ENCODE results near the gene BAIAP2.

BAIAP2 gene

GRCh38 chr17:81053041-81053970, 18.4 kb downstream of the BAIAP2 start:
- DNase-seq, result no peak

- DNase-seq, result no peak
Observed at GRCh38 chr17:81054308-81054707, 19.4 kb downstream of the BAIAP2 start.

DNA sequence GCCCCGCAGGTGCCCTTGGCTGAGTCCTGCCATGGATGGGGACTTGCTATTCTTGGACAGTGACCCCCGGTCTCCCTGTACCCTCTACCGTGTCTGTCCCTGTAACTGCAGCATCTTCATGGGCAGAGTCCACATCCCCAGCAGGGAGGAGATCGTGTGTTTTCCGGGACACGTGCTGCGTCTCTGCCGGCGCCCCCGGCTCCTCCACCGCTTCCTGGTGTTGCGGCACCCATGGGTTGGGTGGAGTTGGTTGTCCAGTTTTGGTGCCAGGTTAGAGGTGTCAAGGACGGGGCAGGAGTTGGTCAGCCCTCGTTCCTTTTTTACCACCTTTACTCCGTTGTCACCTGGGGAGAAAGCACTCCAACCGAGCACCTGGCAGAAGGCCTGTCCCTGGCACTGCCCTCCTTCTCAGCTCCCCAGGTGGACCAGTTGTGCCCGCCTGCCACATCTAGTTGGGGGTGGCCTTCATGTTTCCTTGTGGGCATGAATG, 20.0 kb downstream of the BAIAP2 start:
- DNase-seq, result no peak

GRCh38 chr17:81056312-81056711, 21.4 kb downstream of the BAIAP2 start:
- DNase-seq, result no peak

- no peak for DNase-seq
Observed at GRCh38 chr17:81057079-81057730, 22.3 kb downstream of the BAIAP2 start.

DNA sequence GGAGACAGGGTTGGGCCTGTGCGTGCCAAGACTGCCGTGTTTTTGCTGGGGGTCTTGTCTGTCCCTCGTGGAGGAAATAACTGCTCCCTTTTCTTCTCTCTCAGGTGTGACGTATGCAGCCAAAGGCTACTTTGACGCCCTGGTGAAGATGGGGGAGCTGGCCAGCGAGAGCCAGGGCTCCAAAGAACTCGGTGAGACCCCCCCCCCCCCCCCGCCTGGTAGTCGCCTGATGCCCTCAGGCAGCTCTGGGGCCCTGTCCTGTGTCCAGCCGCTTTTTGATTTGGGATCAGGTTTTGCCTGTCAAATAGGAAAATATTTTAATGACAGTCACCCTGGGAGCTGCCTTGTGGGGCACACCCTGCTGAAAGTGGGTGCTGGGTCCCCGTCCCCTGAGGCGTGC, 22.8 kb downstream of the BAIAP2 start:
- DNase-seq, result no peak

GRCh38 chr17:81058263-81058871, 23.4 kb downstream of the BAIAP2 start:
- DNase-seq, result no peak

DNA sequence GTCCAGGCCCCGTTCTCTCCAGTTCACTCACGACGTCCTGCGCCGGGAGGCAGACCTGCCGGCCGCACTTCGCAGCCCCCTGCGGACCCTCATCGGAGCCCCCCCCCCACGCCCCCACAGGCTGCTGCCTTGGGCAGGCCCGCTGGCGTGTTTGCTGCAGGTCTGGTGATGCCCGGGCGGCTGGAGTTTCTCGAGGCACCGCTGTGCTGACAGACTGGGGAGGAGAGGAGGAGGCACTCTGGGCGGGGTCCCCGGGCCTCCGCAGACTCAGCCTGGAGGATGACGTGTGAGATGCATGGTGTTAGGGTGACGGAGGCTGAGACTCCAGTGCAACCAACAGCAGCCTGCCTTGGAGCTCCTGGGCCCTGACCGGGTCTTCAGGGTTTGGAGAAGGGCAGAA, 24.1 kb downstream of the BAIAP2 start:
- no peak for DNase-seq

DNA sequence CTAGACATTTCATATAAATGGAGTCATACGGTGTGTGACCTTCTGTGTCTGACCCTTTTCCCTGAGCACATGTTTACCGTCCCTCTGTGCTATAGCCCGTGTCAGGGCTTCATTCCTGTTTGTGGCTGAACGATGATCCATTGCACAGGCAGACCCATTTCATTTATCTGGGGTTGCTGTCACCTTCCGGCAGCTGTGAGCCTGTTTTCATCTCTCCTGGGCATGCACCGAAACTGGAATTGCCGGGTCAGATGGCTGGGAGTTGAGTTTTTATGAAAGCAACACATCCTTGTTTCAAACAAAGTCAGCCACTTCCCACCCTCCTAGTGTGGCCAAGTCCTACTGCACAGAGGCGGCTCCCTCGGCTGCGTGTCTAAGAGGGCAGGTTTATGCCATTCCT, 25.5 kb downstream of the BAIAP2 start:
- DNase-seq, result no peak

- DNase-seq, result no peak
Observed at GRCh38 chr17:81061027-81061735, 26.2 kb downstream of the BAIAP2 start.

GRCh38 chr17:81062014-81062780, 27.2 kb downstream of the BAIAP2 start:
- no peak for DNase-seq

- no peak for DNase-seq
Observed at GRCh38 chr17:81063106-81064093, 28.4 kb downstream of the BAIAP2 start.

DNA sequence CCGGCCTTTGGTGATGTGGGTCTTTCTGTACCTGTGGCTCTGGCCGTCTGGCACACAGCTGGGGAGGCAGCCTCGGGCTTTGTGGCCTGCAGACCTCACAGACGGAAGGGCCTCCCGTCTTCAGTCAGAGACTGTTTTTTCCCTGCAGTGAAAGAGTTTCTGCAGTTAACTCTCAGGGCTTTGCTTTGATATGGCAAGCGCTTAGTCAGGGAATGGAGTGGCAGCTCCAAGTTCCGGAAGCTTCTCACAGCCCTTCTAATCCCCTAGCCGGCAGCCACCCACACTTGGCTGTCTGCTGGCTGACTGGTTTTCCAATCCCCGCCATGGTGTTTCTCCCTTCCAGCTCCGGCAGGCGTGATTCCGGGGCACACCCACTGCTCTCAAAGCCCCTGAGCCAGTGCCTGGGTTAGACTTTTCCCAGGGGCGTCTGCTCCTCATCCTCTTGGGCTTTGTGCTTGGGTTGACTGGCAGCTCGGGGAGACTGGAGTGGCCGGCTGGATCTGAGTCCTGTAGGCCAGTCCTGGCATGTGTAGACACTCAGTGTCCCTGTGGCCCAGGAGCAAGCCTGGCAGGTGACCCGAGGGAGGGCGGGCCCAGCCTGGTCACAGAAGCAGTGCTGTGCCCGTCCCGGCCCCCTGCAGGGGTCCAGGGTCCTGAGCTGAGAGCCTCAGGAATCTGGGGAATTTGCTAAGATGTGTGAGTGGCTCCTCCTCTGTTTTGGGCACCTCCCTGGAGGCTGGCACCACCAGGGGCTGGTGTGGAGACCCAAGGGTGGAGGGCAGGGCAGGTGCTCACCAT, 29.9 kb downstream of the BAIAP2 start:
- DNase-seq, result no peak

DNA sequence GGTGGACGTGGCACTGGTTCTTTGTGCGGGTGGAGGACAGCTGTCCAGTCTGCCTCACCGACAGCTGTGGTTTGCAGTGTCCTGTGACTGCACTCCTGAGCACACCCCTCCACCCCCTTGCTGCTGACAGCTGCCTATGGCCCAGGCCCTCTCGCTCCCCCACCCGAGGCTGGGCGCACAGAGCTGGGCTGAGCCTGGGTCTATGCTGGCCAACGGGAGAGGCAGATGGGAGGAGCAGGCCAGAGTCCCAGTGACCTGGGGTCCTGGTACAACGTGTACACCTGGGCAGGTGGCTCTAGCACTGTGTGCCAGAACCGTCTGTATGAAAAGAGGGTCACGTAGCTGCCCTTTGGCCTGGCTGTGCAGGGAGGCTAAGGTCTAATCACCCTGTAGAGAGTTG, 30.5 kb downstream of the BAIAP2 start:
- peak in 1 of 2 experiments; percentile 43 for DNase-seq

DNA sequence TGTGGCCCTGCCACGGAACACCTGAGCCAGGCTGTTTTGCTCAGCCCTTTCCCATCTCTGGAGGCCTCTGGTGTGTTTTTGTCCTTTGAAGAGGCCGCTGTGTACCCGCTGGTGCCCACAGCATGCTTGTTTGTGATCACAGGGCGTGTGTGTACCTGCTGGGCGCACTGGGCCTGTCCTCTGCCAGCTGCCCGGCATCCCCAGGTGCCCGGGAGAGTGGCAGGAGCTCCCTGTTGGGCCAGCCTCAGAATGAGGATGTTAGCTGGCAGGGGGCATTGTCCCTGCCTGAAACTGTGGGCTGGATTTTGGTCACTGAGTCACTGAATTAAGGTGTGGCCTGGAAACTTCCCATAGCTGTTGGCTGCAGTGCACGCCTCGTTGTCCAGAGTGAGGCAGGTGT, 31.1 kb downstream of the BAIAP2 start:
- DNase-seq, result no peak

- no peak for DNase-seq
Observed at GRCh38 chr17:81066771-81067315, 31.9 kb downstream of the BAIAP2 start.

DNA sequence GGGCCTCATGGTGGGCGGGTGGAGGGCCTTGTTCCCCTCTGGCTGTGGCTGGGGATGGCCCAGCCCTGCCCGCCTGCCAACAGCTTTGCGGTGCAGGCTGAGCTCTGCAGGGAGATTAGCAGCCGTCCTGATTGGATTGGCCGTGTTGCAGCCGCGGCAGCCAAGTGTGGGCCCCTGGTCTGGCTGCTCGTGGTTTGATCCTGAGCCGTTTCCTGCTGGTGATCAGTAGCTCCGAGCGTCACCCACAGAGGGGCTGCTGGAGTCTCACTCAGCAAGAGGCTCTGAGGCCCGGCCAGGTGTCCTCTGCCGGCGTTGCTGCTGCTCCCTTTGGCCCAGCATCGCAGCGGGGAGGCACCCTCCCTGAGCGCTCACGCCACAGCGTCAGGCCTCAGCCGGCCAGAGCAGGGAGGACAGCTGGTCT, 32.5 kb downstream of the BAIAP2 start:
- DNase-seq, result peak in 1 of 2 experiments; percentile 84

GRCh38 chr17:81068411-81069134, 33.6 kb downstream of the BAIAP2 start:
- no peak for DNase-seq

DNA sequence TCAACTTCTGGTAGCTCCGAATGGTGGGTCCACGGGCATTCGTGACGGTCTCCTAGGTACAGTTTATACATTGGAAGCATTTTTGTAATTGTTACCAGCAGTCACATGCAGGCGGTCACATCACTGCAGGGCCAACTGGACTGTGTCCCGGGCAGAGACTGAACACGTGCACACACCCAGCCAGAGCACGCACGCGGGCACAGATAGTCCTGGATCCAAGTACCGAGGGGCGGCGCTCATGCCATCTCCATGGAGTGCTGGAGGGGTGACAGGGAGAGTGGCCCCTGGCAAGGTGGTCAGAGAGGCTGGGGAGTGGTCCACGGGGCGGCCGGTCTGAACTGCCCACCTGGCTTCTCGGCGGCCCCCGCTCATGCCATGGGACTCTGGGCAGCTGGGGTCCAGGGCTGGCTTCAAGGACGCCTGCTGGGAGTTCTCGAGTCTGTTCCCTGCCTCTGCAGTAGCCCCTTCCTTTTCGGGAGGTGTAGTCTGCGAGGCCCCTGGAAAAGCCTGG, 34.2 kb downstream of the BAIAP2 start:
- no peak for DNase-seq

All from NCI-H524 (cell line).